Measurements from ENCODE around the gene DNAJA3. TPM values are rescaled to one million over a fixed set of nuclear protein-coding genes. Genes with fewer than 3 reads are reported as not detected.

Gene DNAJA3
- total RNA-seq, 4 donors from 2014 or later, result 37.4 to 44.1 (median 40.8) TPM

DNA sequence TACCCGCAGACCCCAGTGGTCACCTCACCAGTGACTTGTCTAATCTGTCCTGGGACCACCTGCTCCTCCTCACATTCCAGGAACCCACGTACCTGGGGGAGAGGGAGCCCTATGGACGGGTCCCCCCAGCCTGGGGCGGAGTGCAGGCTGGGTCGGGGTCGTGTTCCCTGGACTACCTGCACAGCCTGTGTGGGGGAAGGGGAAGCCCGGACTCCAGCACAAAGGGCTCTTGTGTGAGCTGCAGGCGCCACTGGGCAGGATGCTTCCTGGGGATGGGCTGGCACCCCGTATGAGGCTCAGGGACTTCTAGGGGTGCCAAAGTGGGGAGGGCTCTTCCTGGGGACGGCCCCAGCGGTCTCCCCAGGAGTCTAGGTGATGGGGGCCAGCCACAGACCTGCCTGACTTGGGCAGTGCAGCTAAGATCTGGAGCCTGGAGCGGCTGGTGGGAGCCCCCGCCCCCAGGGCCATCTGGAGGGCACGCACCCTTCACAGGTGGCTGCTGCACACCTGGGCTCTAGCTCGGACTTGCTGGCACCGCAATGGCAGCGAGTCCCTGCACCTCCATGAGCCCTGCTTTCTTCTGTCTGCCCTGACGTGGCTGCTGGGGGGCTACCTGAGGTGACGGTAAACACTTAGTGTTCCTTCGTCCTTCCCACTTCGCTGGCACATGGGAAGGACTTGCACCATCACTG is 46.5 kb upstream of the DNAJA3 start:
- no peak for TF ChIP-seq POLR2A (IDR thresholded peaks at IDR 0.05)
- TF ChIP-seq, protein P1, sequence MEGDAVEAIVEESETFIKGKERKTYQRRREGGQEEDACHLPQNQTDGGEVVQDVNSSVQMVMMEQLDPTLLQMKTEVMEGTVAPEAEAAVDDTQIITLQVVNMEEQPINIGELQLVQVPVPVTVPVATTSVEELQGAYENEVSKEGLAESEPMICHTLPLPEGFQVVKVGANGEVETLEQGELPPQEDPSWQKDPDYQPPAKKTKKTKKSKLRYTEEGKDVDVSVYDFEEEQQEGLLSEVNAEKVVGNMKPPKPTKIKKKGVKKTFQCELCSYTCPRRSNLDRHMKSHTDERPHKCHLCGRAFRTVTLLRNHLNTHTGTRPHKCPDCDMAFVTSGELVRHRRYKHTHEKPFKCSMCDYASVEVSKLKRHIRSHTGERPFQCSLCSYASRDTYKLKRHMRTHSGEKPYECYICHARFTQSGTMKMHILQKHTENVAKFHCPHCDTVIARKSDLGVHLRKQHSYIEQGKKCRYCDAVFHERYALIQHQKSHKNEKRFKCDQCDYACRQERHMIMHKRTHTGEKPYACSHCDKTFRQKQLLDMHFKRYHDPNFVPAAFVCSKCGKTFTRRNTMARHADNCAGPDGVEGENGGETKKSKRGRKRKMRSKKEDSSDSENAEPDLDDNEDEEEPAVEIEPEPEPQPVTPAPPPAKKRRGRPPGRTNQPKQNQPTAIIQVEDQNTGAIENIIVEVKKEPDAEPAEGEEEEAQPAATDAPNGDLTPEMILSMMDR (IDR thresholded peaks at IDR 0.05), result no peak
- intact Hi-C loops (cut with DNase I; ENCODE audit: low total_unique reads), result loop anchor here (10.0 kb wide), 1 partner anchor 1126 kb away; no protein-coding TSS in a partner anchor
- 79 to 84% methylated on average over 12 to 18 of the region's 21 CpGs for WGBS, 2 donors
- DNase-seq (ENCODE audit: low spot score in 2 of 2), result no peak
- no peak overlapping the region for H3K4me3 ChIP-seq (ENCODE audit: low read depth, poor library complexity, severe bottlenecking)

DNA sequence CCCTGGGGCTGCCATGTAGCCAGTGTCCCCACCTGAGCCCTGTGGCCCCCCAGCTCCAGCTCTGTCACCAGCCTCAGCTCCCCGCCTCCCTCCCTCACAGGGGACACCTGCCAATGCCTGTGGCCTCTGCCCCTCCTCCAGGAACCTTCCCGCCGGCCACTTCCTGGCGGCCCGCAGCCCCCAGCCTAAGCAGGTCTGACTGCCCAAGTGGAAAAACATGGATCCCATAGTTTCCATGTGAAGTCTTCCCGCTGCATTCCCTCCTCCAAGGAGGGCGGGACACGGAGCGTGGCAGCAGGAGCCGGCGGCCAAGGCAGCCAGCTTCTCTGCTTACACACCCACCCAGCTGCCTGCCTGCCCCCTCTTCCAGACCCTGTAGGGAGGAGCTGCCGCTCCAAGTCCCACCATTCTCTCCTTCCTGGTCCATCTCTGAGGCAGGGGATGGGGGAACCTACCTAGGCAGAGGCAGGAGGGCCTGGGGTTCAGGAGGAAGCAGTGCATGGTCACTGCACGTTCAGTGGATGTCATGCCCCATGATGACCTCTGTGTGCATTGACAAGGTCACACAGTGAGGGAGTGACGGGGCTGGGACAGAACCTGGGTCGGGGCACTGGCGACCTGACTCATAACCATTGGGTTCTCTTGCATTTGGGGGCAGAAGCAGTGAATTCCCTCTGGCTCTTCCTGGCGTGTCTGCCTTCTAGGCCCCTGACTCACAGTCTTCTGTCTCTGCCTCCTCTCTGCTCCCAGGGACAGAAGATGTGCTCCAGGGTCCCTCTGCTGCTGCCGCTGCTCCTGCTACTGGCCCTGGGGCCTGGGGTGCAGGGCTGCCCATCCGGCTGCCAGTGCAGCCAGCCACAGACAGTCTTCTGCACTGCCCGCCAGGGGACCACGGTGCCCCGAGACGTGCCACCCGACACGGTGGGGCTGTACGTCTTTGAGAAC is 45.3 kb upstream of the DNAJA3 start:
- 81 to 85% methylated on average over 26 of the region's 26 CpGs for WGBS, 2 donors
- no peak overlapping the region for H3K4me3 ChIP-seq (ENCODE audit: low read depth, poor library complexity, severe bottlenecking)
- intact Hi-C loops (cut with DNase I; ENCODE audit: low total_unique reads), result no loop called here
- DNase-seq (ENCODE audit: low spot score in 2 of 2), result no peak
- TF ChIP-seq, protein P1 (IDR thresholded peaks at IDR 0.05), result no peak
- TF ChIP-seq POLR2A (IDR thresholded peaks at IDR 0.05), result no peak

- intact Hi-C loops (cut with DNase I; ENCODE audit: low total_unique reads), result no loop called here
- H3K4me3 ChIP-seq (ENCODE audit: low read depth, poor library complexity, severe bottlenecking), result no peak overlapping the region
- 88 to 89% methylated on average over 35 to 51 of the region's 59 CpGs for WGBS, 2 donors
- no peak for TF ChIP-seq POLR2A (IDR thresholded peaks at IDR 0.05)
- TF ChIP-seq, protein P1 (IDR thresholded peaks at IDR 0.05), result no peak
- DNase-seq (ENCODE audit: low spot score in 2 of 2), result no peak
Observed at GRCh38 chr16:4381072-4381934, 44.4 kb upstream of the DNAJA3 start.

GRCh38 chr16:4381935-4382794 is 43.5 kb upstream of the DNAJA3 start:
- no peak for TF ChIP-seq POLR2A (IDR thresholded peaks at IDR 0.05)
- TF ChIP-seq, protein P1 (IDR thresholded peaks at IDR 0.05), result no peak
- no peak overlapping the region for H3K4me3 ChIP-seq (ENCODE audit: low read depth, poor library complexity, severe bottlenecking)
- DNase-seq (ENCODE audit: low spot score in 2 of 2), result no peak
- WGBS, 2 donors, result 91 to 97% methylated on average over 35 to 40 of the region's 55 CpGs
- intact Hi-C loops (cut with DNase I; ENCODE audit: low total_unique reads), result no loop called here

Data from lower leg skin (tissue), 4 donors.